WTC11 (cell line): ENCODE results near the gene RPL18A.

Source experiments
- CBFB ChIP-seq: sonication (generic); formaldehyde crosslinking; IDR thresholded peaks from 2 replicates; pipeline ENCODE4 v1.8.1; 2022; ENCODE audit warnings: mild to moderate bottlenecking, low read depth, missing genetic modification reagents
- CTCF ChIP-seq: fragments of 200-600 bp; IDR thresholded peaks from 2 replicates; pipeline ENCODE4 v1.8.0; 2022; ENCODE audit warnings: antibody characterized with exemption
- ESRRA ChIP-seq: sonication (generic); formaldehyde crosslinking; IDR thresholded peaks from 2 replicates; pipeline ENCODE4 v1.8.1; 2022; ENCODE audit warnings: mild to moderate bottlenecking, missing genetic modification reagents, borderline replicate concordance
- ETV6 ChIP-seq: sonication (generic); formaldehyde crosslinking; IDR thresholded peaks from 2 replicates; pipeline ENCODE4 v1.8.1; 2022; ENCODE audit warnings: mild to moderate bottlenecking, missing genetic modification reagents
- IRF1 ChIP-seq: sonication (generic); formaldehyde crosslinking; IDR thresholded peaks from 2 replicates; pipeline ENCODE4 v1.8.0; 2023; ENCODE audit warnings: missing genetic modification reagents
- NFYB ChIP-seq: sonication (generic); formaldehyde crosslinking; conservative IDR thresholded peaks from 2 replicates; pipeline ENCODE4 v1.8.0; 2022; ENCODE audit warnings: low read depth, missing genetic modification reagents
- PRDM15 ChIP-seq: sonication (generic); formaldehyde crosslinking; IDR thresholded peaks from 2 replicates; pipeline ENCODE4 v1.8.0; 2022; ENCODE audit warnings: missing genetic modification reagents
- RELA ChIP-seq: sonication (generic); formaldehyde crosslinking; IDR thresholded peaks from 2 replicates; pipeline ENCODE4 v1.8.1; 2022; ENCODE audit warnings: missing genetic modification reagents, mild to moderate bottlenecking, borderline replicate concordance
- TEAD4 ChIP-seq: sonication (generic); formaldehyde crosslinking; IDR thresholded peaks from 2 replicates; pipeline ENCODE4 v1.8.0; 2022; ENCODE audit warnings: mild to moderate bottlenecking, missing genetic modification reagents
- USF1 ChIP-seq: sonication (generic); formaldehyde crosslinking; IDR thresholded peaks from 2 replicates; pipeline ENCODE4 v1.8.0; 2022; ENCODE audit warnings: mild to moderate bottlenecking, missing genetic modification reagents
- ZNF232 ChIP-seq: sonication (generic); formaldehyde crosslinking; IDR thresholded peaks from 2 replicates; pipeline ENCODE4 v1.8.0; 2022; ENCODE audit warnings: mild to moderate bottlenecking, missing genetic modification reagents

GRCh38 chr19:17888260-17888659 is 28.6 kb downstream of the RPL18A start:
- TF ChIP-seq USF1 (CRISPR knock-in tag) (no peak), CTCF (no peak), ZNF232 (no peak), ETV6 (CRISPR knock-in tag) (no peak), RELA (no peak), NFYB (no peak), IRF1 (CRISPR knock-in tag) (no peak), ESRRA (no peak), CBFB (CRISPR knock-in tag) (no peak), TEAD4 (CRISPR knock-in tag) (no peak), PRDM15 (CRISPR knock-in tag) (no peak)
